ACC112 (cell line): Measurements from ENCODE around the gene WNK2.
A peak's percentile ranks its signal among the peaks of the same experiment; 100 is the strongest.
"Not testable (repeated sequence)": the region's sequence is repeated elsewhere in the genome, so short reads cannot be mapped to it uniquely, and the experiment has no call there.

Source experiments
- H2AFZ ChIP-seq: fragments of 200-600 bp; sonication (generic); one replicate; pipeline ENCODE4 v1.6.0; 2017; ENCODE audit warnings: antibody characterized with exemption, low read length; ENCODE audit not compliant: unreplicated experiment
- H3K27ac ChIP-seq: fragments of 200-600 bp; sonication (generic); 2 replicates; pipeline ENCODE4 v1.5.1; 2014; ENCODE audit warnings: low read depth, mild to moderate bottlenecking, antibody characterized with exemption, low read length, moderate library complexity
- H3K27me3 ChIP-seq: fragments of 200-600 bp; sonication (generic); 2 replicates; pipeline ENCODE4 v1.6.1; 2014; ENCODE audit warnings: mild to moderate bottlenecking, antibody characterized with exemption, low read length, moderate library complexity, mixed read lengths; ENCODE audit not compliant: insufficient read depth
- H3K36me3 ChIP-seq: fragments of 200-600 bp; sonication (generic); 2 replicates; pipeline ENCODE4 v1.6.1; 2016; ENCODE audit warnings: mild to moderate bottlenecking, antibody characterized with exemption, low read length, moderate library complexity, mixed read lengths; ENCODE audit not compliant: insufficient read depth
- H3K4me1 ChIP-seq: fragments of 200-600 bp; sonication (generic); one replicate; pipeline ENCODE4 v1.6.1; 2016; ENCODE audit warnings: low read length, mixed read lengths; ENCODE audit not compliant: insufficient read depth, unreplicated experiment, control insufficient read depth
- H3K4me3 ChIP-seq: fragments of 200-600 bp; sonication (generic); 2 replicates; pipeline ENCODE4 v1.5.1; 2014; ENCODE audit warnings: mild to moderate bottlenecking, low read depth, low read length
- H3K79me2 ChIP-seq: fragments of 200-600 bp; sonication (generic); one replicate; pipeline ENCODE4 v1.6.0; 2016; ENCODE audit warnings: low read length; ENCODE audit not compliant: control insufficient read depth, unreplicated experiment, insufficient read depth

WNK2 gene

GRCh38 chr9:93346231-93347112, 162.5 kb downstream of the WNK2 start:
- H3K4me3 ChIP-seq, result peak overlapping the region; percentile 72
- no peaks in the 10 kb centered on the region for H3K79me2 ChIP-seq
- no peaks in the 10 kb centered on the region for H3K4me1 ChIP-seq
- peaks cover 31% of the 10 kb centered on the region for H3K27me3 ChIP-seq
- no peaks in the 10 kb centered on the region for H3K36me3 ChIP-seq
- H2AFZ ChIP-seq, result no peak overlapping the region
- no peak overlapping the region for H3K27ac ChIP-seq

DNA sequence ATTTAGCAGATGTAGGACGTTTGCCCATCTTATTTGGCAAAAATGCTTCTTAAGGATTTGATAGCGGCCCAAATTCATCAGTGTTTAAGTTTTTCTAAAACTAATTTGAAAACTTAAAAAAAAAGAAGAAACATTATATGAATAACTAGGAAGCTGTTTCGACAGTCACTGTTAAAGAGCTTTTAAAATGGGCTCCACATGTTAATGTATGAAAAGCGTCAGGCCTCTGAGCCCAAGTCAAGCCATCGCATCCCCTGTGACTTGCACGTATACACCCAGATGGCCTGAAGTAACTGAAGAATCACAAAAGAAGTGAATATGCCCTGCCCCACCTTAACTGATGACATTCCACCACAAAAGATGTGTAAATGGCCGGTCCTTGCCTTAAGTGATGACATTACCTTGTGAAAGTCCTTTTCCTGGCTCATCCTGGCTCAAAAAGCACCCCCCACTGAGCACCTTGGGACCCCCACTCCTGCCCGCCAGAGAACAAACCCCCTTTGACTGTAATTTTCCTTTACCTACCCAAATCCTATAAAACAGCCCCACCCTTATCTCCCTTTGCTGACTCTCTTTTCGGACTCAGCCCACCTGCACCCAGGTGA, 163.5 kb downstream of the WNK2 start:
- H3K27me3 ChIP-seq, result peaks cover 31% of the 10 kb centered on the region
- H3K27ac ChIP-seq, H3K79me2 ChIP-seq, H2AFZ ChIP-seq, H3K4me3 ChIP-seq, H3K4me1 ChIP-seq, H3K36me3 ChIP-seq: not testable (repeated sequence)

- H3K27ac ChIP-seq, H3K79me2 ChIP-seq, H2AFZ ChIP-seq, H3K36me3 ChIP-seq, H3K4me3 ChIP-seq, H3K27me3 ChIP-seq, H3K4me1 ChIP-seq: not testable (repeated sequence)
Measured at GRCh38 chr9:93353413-93354310, 169.7 kb downstream of the WNK2 start.

DNA sequence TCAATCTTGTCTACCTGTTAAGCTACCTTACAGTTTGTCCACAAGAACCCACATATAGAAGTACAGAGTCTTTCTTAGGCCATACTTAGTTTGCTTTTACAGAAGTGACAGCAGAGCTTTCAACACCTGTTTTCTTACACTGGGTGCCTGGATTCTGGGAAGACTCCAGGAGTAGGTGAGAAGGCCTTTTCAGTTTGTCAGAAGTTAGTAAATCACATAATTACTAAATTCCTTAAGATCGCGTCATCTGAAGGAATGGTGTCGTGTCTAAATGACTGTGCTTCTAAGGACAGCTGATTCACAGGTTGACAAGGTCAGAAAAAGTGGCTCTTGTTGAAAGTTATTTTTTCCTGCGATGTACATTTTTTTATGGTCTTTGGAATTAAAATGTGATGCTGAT, 170.5 kb downstream of the WNK2 start:
- no peak overlapping the region for H2AFZ ChIP-seq

GRCh38 chr9:93355827-93356226, 171.9 kb downstream of the WNK2 start:
- Histone ChIP-seq H3K27me3 (peaks cover 5% of the 10 kb centered on the region; the same call in 1 of the 2 replicates), H3K4me3 (no peak overlapping the region), H2AFZ (no peak overlapping the region), H3K36me3 (no peaks in the 10 kb centered on the region), H3K27ac (no peak overlapping the region), H3K4me1 (peaks cover 5% of the 10 kb centered on the region), H3K79me2 (no peaks in the 10 kb centered on the region)

More for the DNA sequence above, 170.5 kb downstream of the WNK2 start:
- no peaks in the 10 kb centered on the region for H3K36me3 ChIP-seq
- peaks cover 5% of the 10 kb centered on the region for H3K4me1 ChIP-seq
- H3K4me3 ChIP-seq, result no peak overlapping the region
- H3K79me2 ChIP-seq, result no peaks in the 10 kb centered on the region
- no peak overlapping the region for H3K27ac ChIP-seq
- peaks cover 5% of the 10 kb centered on the region; the same call in 1 of the 2 replicates for H3K27me3 ChIP-seq

- no peak overlapping the region for H2AFZ ChIP-seq
- H3K36me3 ChIP-seq, result no peaks in the 10 kb centered on the region
- H3K4me1 ChIP-seq, result peaks cover 5% of the 10 kb centered on the region
- H3K79me2 ChIP-seq, result no peaks in the 10 kb centered on the region
- H3K27ac ChIP-seq, result no peak overlapping the region
- H3K27me3 ChIP-seq, result peaks cover 5% of the 10 kb centered on the region; the same call in 1 of the 2 replicates
- H3K4me3 ChIP-seq, result no peak overlapping the region
Measured at GRCh38 chr9:93357649-93358048, 173.7 kb downstream of the WNK2 start.

GRCh38 chr9:93359907-93360306, 176.0 kb downstream of the WNK2 start:
- not testable (repeated sequence) for H2AFZ ChIP-seq, H3K27me3 ChIP-seq, H3K36me3 ChIP-seq, H3K4me3 ChIP-seq, H3K27ac ChIP-seq, H3K4me1 ChIP-seq, H3K79me2 ChIP-seq

- Histone ChIP-seq H3K27me3 (peaks cover 11% of the 10 kb centered on the region), H3K79me2 (no peaks in the 10 kb centered on the region), H3K4me3 (no peak overlapping the region), H3K27ac (no peak overlapping the region), H3K4me1 (no peaks in the 10 kb centered on the region), H3K36me3 (no peaks in the 10 kb centered on the region), H2AFZ (no peak overlapping the region)
Measured at GRCh38 chr9:93361995-93362394, 178.1 kb downstream of the WNK2 start.

DNA sequence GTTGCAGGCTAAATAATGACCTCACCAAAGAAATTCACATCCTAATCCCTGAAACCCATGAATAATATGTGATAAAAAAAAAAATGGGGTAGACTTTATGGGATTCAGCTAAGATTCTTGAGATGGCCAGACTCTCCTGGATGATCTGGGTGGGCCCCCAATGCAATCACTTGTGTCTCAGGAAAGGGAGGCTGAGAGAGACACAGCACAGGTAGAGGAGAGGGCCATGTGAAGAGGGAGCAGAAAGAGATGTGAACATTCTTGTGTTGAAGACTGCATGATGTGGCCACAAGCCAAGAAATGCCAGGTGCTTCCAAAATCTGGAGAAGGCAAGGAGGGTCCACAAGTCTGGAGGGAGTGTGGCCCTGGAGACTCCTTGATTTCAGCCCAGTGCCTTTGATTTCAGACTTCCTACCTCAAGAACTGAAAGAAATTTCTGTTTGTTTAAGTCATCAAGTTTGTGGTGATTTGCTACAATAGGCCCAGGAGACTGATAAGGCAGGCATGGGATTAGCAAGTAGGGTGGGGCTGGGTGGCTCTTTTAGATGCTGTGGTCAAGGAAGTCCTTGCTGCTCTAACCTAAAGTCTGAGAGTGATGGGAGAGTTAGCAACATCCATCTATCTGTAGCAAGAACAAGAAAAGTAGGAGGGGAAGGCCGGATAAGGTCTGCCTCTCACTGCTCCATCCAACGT, 180.9 kb downstream of the WNK2 start:
- Histone ChIP-seq H3K4me3 (no peak overlapping the region), H3K4me1 (no peaks in the 10 kb centered on the region), H3K27me3 (peaks cover 20% of the 10 kb centered on the region; the same call in 1 of the 2 replicates), H3K27ac (no peak overlapping the region), H3K36me3 (no peaks in the 10 kb centered on the region), H3K79me2 (no peaks in the 10 kb centered on the region), H2AFZ (no peak overlapping the region)
